ENCODE results near the gene DCTN4.
A peak's percentile ranks its signal among the peaks of the same experiment; 100 is the strongest.

DCTN4 gene

DNA sequence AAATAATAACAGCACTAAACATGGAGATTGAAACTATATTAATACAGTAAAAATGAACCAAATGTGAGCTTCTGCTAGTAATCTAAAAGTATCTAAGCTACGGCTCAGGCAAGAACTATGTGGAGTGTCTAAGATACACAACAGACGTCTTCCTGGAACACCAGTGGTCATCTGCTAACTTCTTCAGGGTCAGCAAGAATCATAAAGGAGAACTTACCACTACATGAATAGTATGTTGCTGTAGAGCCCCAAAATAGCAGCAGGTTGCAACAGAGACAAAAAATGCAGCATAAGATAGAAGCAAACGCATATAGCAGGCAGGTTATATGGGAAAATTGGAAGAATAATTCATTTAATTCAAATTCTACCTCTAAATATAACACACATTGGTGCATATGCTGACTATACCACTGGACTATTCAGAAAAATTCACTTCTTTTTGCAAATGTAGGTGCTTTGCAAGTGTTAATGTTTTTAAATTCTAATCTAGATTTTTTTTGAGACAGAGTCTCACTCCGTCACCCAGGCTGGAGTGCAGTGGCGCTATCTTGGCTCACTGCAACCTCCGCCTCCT lies 27.1 kb downstream of the DCTN4 start:
- DNase-seq = no peak

DNA sequence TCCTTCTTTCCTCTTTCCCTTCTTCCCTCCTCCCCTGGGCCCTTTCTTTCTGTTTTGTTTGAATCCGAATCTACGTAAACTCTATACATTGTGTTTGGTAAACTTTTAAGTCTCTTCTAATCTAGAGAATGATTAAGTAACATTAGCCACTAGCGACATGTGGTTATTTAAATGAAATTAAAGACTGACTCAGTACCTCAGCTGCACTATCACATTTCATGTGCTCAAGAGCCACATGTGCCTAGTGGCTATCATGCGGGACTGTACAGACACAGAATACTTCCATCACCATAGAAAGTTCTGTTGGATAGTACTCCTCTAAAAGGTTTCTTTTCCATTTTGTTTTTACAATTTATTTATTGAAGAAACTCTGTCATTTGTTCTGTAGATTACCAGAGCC lies 29.0 kb downstream of the DCTN4 start:
- no peak for DNase-seq

DNA sequence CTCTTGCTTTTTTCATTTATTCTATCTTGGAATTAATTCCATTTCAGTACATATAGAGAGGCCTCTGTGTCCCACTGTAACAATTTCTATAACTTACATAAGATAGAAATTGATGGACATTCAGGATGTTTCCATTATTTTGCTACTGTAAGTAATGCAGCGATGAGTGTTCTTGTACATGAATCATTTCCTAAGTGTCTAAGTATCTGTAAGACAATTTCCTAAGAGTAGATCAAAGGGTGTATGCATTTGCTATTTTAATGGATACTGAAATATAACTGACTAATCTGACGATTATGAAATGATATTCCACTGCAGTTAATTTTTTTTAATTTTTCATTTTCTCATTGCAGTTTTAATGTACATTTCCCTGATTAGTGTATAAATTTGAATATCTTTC lies 35.0 kb downstream of the DCTN4 start:
- DNase-seq = no peak

DNA sequence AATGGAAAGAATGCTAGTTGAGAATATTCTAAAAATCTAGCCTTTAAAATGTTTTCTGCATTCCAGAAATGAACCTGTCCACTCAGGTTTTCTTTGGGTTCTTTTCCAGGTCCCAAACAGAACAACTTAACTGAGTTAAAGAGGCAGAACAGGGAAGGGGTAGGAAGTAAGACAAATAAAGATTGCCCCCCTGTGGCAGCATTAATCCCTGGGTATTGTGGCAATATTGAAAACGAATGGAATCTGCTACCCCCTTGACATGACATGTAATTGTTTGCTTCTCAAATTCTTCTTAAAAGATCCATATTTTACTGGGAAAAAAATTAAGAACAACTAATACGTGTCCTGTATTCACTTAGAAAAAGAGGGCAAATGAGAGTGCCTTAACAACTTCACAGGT lies 48.7 kb downstream of the DCTN4 start:
- DNase-seq = no peak

DNA sequence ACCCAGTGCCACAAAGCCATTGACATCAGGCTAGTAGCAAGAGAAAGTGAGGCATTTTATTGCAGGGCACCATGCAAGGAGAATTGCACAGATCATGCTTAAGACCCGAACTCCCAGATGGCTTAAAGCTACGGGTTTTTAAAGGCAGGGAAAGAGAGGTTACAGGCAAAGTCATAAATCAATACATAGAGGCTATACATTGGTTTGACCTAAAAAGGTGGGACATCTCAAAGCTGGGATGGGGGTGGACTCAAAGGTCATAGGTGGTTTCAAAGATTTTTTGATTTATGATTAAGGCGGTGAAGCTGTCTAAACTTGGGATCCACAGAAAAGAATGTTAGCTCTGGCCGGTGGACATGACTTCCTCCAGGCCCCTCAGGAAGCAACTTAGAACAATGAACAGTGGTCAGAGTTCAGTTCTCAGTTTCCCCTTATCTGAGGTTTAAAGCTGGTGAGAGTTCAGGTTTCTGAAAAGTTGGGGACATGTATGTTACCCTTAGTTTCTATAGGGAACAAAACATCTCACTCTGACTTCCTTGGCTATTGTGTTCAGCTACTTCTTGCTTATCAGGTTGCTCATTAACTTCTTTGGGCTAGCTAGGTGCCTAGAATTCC lies 51.9 kb downstream of the DCTN4 start:
- DNase-seq = no peak

DNA sequence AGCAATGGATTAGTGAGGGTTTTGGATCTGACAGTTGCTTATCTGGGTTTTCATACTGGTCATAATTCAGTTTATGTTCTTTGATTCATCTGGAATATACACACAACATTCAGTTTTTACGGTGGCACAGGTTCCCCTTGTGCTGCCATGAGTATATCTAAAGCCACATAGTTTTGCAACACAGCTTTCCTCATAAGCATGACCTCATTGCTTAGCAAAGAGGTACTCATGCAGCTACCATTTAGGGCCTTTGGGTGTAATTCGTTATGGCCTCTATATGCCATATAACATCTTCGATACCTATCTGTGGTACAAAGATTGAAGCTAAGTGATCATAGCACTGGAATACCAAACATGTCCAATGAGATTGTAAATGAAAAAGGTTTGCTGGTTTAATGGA lies 55.1 kb downstream of the DCTN4 start:
- peak; percentile 6 for DNase-seq

DNA sequence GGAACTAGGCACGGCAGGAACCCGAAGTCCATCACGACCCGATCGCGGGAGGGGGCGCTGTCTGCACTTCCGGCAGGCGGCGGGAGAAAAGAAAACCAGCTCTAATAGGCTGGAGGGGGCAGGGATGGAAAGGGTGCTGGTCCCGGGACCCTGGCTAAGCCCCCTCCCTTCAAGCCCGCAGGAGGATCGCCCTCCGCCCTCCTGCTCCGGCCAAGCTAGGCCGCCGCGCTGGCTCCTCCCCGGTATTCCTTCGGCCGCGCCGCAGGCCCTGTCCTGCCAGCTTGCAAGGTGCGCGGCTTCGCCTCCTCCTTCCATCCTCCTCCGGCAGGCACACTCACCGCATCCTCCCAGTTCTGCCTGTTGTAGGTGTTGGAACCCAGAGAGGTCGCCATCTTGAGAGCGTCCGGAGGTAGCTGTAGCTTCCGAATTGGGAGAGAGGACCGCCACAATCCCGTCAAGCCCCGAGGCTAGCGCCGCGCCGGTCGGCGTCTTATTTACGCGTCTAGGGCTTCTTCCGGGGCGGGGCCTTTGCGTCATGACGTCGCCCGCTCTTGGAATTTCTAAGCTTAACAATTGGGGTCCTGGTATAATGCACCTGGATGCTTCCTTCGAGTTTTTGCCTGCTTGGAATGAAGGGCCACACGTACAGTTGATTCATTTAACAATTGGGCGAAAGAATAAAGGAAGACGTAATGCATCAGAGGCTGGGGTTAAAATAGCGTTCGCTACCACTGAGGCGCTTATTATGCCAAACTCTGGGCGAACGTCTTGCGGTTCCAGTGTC lies 58.0 kb downstream of the DCTN4 start, which contains the start of gene RBM22:
Gene RBM22 (minus strand): TSS at position 469 of the 784 bp plus-strand sequence. CDS start 77 bp downstream, at position 392.
- peak; percentile 86 for DNase-seq

DNA sequence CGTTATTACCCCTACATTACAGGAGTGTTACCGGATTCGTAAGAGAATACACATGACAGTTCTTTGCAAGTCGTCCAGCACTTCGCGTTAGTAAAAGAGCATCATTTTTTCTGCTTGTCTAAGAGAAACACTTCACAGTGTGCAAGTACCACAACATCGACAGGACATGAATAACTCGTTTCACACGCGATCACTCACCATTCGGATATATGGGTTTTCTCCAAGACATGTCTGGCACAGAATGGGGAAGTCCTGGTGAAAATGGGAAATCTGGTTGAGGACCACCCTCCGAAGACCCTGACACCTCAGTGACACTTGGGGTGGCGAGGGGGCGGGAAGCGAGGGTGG lies 58.6 kb downstream of the DCTN4 start:
- DNase-seq = no peak

DNA sequence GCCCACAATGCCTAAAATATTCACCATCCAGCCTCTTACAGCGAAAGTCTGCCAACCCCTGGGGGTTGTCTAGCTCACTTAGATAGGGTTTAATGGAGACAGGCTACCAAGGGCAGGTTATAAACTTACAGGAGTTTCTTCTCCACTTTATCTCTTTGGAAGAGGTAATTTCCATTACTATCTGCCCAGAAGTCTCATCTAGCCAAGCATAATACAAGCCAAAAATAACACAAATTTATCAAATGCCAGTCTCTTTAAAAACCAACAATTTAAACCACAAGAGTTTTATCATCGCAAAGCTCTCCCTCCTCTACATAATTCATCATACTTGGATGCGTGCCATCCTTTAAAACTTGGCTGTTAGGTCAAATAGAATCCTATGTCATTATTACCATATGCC lies 64.2 kb downstream of the DCTN4 start:
- DNase-seq = peak; percentile 92

DNA sequence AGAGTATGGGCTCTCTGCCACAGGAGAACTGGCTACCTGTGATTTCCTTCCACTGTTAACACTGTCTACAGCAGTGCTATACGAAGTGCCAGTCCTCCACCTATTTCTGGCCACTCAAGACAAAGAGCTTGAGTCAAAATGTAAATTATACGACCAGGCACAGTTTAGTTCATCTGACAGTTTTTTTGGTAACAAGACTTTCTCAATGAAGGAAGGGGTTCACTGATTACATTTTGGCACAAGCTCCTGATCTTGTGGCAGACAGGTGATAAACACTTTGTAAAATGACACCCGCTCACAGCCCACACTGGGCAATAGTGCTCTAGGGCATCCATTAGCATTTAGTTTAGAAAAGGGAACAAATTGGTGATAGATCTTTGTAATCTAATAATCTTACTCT lies 66.5 kb downstream of the DCTN4 start:
- DNase-seq = no peak

DNA sequence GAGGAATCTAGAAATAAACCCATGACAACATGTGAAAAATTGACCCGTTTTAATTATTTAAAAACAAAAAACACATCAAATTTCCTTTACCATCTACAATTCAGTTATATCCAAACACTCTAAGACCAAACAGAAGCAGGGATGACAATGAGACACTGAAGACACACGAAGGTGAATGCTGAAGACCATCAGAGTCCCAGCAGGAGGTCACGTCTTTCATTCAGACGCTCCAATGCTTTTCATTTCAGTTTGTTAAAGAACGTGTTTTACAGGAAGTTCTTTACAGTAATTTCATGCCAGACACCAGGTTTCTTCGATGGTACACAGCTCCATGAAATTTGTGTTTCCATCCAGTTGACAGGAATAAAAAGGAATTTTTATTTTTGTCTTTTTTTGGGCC lies 68.1 kb downstream of the DCTN4 start:
- no peak for DNase-seq

DNA sequence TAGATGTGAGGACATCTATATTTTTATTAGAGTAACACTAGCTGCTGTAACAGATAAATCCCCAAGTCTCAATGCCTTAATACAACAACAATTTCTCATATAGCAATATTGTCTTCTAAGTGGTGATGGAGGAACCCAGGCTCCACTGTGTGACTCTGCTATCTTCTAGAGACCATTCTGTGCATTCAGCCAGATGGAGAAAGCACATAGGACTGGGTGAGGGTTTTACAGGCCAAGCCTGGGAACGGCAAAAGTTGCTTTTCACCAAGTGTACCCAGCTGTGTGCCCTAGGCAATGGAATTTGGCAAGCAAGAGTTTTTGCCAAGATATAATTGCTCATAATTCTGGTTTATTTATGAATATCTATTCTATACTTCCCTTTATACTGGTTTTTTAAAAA lies 69.7 kb downstream of the DCTN4 start:
- DNase-seq = no peak

DNA sequence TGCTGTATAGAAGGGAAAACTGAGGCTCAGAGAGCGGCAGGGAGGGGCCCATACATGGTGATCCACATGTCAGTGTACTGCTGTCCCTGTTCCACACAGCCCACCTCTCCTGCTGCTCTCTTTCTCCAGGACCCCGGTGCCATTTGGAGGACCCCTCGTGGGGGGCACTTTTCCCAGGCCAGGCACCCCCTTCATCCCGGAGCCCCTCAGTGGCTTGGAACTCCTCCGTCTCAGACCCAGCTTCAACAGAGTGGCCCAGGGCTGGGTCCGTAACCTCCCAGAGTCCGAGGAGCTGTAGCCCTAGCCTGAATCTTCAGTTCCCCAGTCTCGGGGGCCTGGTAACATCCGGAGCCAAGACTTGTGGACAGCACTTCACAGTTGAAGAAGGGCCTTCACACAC lies 82.2 kb downstream of the DCTN4 start:
- no peak for DNase-seq

DNA sequence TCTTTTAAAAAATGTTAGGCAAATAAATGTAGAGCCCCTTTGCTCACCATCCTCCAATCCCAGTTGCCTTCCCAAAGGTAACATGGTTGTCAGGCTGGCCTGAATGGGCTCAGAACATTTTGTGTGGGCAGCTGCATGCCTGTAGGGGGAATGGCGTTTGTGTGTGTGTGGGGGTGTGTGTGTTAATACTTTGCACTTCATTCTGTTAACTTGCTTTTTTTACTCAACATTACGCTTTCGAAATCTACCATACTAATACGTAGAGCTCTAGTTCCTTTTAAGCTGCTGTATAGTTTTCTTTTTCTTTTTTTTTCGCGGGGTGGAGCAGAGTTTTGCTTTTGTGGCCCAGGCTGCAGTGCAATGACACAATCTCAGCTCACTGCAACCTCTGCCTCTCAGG lies 83.7 kb downstream of the DCTN4 start:
- no peak for DNase-seq

DNA sequence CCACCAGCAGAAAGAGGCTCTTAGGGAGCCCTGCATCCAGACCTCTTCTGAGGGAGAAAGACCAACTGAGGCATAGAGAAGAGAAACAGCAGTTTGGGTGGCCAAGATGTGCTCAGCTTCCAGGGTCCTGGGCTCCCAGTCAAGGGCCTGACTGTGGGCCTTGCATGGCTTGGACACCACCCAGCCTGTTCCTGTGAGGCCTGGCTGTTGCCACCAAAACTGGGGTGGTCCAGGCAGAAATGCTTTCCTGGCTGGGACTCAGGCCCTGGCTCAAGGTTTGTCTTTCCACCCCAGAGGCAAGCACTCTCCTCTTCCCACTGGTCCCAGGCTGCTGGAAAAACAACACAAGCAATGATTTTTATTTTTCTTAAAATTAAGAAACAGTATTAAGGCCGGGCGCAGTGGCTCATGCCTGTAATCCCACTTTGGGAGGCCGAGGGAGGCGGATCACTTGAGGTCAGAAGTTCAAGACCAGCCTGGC lies 84.4 kb downstream of the DCTN4 start:
- DNase-seq = no peak

DNA sequence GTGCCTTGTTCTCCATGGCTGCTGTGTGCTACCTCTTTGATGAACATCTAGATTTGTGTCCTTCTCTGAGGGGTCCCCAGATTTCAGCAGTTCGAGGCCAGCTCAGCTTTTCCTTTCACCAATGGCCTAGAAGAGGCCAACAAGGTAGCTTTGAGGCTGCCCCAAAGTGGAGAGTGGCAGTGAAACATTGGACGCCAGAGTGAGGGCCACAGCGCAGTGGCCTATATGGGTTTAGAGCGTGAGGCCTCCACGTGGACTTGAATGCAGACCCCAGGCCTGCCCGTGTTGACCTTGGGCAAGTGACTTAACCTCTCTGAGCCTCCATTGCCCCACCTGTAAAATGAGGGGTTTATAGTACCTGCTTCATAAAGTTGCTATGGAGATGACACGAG lies 85.9 kb downstream of the DCTN4 start:
- DNase-seq = no peak

DNA sequence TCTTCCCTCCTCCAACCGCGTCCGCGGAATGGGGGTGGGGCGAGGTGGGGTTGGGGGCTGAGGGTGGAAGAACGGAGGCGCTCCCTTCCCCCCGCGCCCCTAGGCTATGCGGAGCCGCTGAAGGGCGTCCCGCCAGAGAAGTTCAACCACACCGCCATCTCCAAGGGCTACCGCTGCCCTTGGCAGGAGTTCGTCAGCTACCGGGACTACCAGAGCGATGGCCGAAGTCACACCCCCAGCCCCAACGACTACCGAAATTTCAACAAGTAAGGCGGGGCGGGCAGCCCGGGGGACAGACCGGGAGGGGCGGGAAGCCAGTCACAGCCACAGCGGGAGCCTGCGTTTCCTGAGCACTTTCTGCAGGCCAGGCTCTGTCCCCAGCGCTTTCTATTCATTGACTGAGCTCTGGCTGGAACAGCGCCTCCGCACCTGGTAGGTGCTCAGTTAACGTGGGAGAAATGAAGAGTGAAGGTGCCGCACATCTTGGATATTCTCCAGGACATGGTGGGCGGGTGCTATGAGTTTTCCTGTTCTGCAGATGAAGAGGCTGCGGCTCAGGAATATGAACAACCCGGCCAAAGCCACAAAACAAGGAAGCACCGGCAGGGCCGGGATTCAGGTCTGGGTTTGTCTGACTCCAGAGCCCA lies 86.5 kb downstream of the DCTN4 start:
- DNase-seq = no peak

DNA sequence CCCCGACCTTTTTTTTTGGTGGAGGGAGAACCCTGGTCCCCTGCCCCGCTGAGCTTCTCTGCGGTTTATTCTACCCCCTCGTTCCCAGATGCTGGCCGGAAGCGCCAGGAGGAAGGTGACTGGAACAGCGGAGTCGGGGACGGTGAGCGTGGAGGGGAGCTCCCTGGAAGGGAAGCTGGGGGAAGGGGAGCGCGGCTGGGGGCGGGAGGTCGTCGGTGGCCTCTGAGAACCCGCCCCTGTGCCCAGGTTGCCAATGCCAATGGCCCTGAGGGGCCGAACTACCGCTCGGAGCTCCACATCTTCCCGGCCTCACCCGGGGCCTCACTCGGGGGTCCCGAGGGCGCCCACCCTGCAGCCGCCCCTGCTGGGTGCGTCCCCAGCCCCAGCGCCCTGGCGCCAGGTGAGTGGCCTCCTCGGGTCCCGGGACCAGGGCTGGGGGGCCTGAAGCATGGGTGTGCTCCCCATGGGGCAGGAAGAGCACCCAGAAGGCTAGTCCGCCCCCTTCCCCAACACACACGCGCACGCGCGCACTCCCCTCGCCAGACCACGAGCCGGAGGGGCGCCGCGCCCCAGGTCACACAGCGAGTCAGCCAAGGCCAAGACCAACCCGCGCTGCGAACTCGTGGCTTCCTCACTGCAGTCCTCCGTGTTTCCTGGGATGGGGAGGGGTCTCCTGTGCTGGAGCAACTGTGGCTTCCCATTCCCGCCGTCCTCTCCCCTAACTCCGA lies 87.1 kb downstream of the DCTN4 start:
- no peak for DNase-seq

DNA sequence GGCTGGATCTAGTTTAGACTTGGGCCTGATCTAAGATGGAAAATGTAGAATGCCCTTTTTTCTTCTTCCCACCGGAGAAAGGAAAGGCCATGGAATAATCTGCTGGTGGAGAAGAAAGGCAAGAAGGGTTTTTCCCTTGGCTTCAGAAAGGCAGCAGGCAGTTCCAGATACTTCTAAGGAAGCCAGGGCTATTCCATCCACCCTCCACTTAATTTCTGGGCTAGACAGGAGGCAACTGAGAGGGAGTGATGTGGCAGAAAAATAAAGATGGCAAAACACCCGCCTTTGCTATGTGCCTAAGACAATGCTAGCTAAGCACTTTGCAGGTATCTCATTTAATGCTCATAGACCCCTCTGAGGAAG lies 87.9 kb downstream of the DCTN4 start:
- no peak for DNase-seq

DNA sequence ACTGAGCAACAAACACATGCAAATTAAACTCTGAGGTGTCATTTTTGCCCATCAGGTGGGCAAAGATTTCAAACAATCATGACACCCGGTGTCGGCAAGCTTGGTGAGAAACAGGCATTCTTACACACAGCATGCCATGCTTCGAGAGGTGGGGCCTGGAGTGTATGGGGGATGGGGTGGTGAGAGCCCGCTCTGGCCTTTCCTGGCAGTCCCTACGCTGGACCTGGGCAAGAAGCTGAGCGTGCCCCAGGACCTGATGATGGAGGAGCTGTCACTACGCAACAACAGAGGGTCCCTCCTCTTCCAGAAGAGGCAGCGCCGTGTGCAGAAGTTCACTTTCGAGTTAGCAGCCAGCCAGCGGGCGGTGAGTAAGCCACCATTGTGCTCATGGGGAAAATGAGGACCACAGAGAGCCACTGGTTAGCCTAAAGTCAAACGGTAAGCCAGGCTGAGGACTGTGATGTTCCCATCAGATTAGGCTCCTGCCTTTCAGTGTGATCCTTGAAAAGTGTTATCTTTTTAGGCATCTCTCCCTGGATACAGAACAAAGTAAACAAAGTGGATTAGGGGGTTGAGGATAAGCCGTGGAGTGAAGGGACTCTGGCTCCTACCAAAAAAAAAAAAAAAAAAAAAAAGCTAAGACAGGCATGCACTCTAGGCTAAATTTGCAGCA lies 88.4 kb downstream of the DCTN4 start:
- no peak for DNase-seq

DNA sequence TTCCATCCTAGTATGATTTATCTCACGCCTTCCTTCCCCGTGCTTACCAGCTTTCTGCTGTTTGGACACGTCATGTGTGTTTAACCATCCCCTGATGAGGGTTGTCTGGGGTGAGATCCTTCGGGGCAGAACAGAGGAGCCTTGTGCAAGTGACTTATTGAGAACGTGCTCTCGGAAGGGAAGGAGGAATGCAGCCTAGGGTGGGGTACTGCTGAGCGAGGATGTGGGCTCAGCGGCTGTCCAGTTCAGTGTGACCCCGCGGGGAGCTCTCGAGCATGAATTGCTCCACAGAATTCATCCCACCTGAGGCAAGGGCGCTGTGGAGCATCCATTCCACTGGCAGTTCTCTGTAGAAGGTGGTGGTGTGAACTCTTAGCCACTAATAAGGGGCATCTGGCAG lies 93.8 kb downstream of the DCTN4 start:
- no peak for DNase-seq

DNA sequence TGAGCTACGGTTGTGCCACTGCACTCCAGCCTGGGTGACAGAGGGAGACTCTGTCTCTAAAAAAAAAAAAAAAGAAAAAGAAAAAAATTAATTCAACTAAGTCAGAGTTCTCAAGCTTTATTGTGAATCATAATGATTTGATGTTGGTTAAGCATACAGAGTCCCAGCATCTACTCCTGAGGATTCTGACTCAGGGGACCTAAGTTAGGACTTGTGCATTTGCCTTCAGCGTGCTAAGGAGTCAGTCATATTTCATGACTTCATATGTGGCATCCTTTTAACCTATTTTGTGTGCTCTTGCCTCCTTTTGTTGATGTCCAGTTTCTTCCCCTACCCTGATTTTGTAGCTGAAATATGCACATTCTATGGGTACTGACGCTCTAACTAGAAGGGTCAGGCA lies 94.9 kb downstream of the DCTN4 start:
- no peak for DNase-seq
